ENCODE measurements around the gene MRPL34.

The MRPL34 gene

DNA sequence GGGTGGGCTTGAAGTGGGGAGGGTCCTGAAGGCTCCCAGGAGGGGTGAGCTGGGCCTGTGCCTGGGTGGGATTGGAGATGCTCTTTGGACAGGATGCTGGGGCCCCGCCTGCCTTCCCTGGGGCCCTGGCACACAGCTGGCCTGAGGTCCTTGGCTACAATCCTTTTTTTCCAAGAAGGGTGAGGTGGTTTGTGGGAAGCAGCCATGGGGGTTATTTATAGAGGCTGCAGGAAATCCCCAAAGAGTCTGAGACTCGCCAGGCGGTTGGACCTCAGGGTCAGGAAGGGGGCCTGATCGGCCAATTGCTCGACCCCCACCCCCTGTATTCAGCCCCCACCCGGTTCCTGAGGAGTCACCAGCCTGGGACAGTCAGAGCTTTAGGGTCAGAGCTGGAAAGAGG lies 41.7 kb downstream of the MRPL34 start:
- FAIRE-seq: no peak

- FAIRE-seq: no peak
Measured at GRCh38 chr19:17347877-17348276, 42.2 kb downstream of the MRPL34 start.

DNA sequence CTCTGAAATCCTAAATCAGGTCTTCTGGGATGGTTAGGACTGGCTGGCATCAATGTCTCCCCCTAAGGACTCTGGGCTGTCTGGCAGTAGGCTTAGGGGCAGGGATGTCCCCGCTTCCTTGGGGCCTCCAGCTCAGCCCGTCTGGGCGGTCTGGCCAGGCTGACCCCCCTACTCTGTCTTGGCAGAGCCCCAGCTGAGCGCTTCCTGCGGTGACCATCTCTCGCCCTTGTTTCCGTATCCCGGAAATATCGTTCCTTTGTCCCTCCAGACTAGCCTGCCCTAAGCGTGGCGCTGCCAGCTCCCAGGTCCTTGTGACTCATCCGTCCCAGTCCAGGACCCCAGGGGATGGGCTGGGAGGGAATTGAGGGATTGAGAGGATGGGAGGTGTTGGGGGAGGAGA lies 43.0 kb downstream of the MRPL34 start:
- FAIRE-seq: no peak

- FAIRE-seq: no peak
Measured at GRCh38 chr19:17351815-17352435, 46.3 kb downstream of the MRPL34 start.

GRCh38 chr19:17352608-17353280 lies 47.1 kb downstream of the MRPL34 start:
- no peak for FAIRE-seq

GRCh38 chr19:17353386-17353785 lies 47.7 kb downstream of the MRPL34 start:
- no peak for FAIRE-seq

Measured in G401.6 (cell line).